Psoas muscle (tissue), 8 donors: ENCODE results near the gene MATN3. TPM values are rescaled to one million over a fixed set of nuclear protein-coding genes. Genes with fewer than 3 reads are reported as not detected.
A peak's percentile ranks its signal among the peaks of the same experiment; 100 is the strongest.

ENCODE experiments used
- ATAC-seq, 4 donors: fragments of 200-7000 bp; cut with Tn5 transposase; one replicate each; pipeline ENCODE4 v1.9.1; 2020; ENCODE audit warnings: moderate library complexity in 3 of 4, mild to moderate bottlenecking in 2 of 4
- DNase-seq, 2 donors: peaks; one replicate each; pipeline ENCODE4 v3.0.0-alpha.2; 2020
- H3K27ac ChIP-seq: fragments of 200-600 bp; one replicate; pipeline ENCODE4 v1.8.0; 2022
- H3K27me3 ChIP-seq, 3 donors: fragments of 200-600 bp in 1 of 3; one replicate each; pipeline versions ENCODE4 v1.6.1 to v1.8.0; 2013 to 2022; ENCODE audit warnings: low read length in 2 of 3, mild to moderate bottlenecking in 2 of 3, moderate library complexity in 1 of 3; ENCODE audit not compliant: insufficient read depth in 3 of 3
- H3K36me3 ChIP-seq, 2 donors: fragments of 200-600 bp in 1 of 2; one replicate each; pipeline versions ENCODE4 v1.6.1 to v1.8.0; 2013 to 2022; ENCODE audit warnings: low read depth in 1 of 2, mild to moderate bottlenecking in 1 of 2, moderate library complexity in 1 of 2; ENCODE audit not compliant: insufficient read depth in 1 of 2
- H3K4me1 ChIP-seq: fragments of 200-600 bp; one replicate; pipeline ENCODE4 v1.8.0; 2022
- H3K4me3 ChIP-seq: fragments of 200-600 bp; one replicate; pipeline ENCODE4 v1.8.0; 2022; ENCODE audit warnings: mild to moderate bottlenecking
- H3K9me3 ChIP-seq: fragments of 200-600 bp; one replicate; pipeline ENCODE4 v1.8.0; 2022
- WGBS, 3 donors: extraction: QIAGEN DNeasy Blood & Tissue Kit; methylation state at CpG; one replicate each; pipeline versions ENCODE4 v1.1.6 to v1.1.7; 2013; 5-methylcytosine and 5-hydroxymethylcytosine counted together
- intact Hi-C, 2 donors: fragments of 100-400 bp; cut with DNase I; formaldehyde crosslinking; loops; one replicate each; pipeline versions ENCODE4 v1.11.0 to v1.14.2; 2022
- long read RNA-seq, 2 donors: library from polyadenylated mRNA; unstranded; transcript quantifications; one replicate each; pipeline ENCODE4 v2.0.0, GENCODE V29; 2021
- polyA plus RNA-seq, 3 donors: library from polyadenylated mRNA; stranded (reverse); fragments of 200-250 nt; gene quantifications; one replicate each; pipeline ENCODE4 v1.2.3, GENCODE V29; 2013
- total RNA-seq, 4 donors: library from RNA; stranded (reverse); fragmentation: NEBNext Ultra II Directional in 2 of 4; extraction: Animal tissue kit (Norgen Biotek cat#: 25700) in 2 of 4; gene quantifications; one replicate each; pipeline versions ENCODE4 v1.2.1 to v1.2.4, GENCODE V29; 2021 to 2023
- TF ChIP-seq, protein P1 (sequence below): fragments of 200-600 bp; IDR thresholded peaks from one replicate; pipeline ENCODE4 v1.8.0; 2022; ENCODE audit warnings: antibody characterized with exemption
- donor health status: healthy with polysubstance abuse.
- donor health status: DM: no; HTN: no; CAD: no; lungs with moderate emphysema.
- donor health status: Bipolar disorder and iron deficiency.
- donor health status: healthy.
- donor health status: DM: yes; HTN: yes; CAD: no.
- donor health status: DM: no; HTN: no; CAD: no.
- donor health status: DM: no; HTN: no; CAD: no.
- donor health status: DM: yes; HTN: yes; CAD: no.

The MATN3 gene, protein sequence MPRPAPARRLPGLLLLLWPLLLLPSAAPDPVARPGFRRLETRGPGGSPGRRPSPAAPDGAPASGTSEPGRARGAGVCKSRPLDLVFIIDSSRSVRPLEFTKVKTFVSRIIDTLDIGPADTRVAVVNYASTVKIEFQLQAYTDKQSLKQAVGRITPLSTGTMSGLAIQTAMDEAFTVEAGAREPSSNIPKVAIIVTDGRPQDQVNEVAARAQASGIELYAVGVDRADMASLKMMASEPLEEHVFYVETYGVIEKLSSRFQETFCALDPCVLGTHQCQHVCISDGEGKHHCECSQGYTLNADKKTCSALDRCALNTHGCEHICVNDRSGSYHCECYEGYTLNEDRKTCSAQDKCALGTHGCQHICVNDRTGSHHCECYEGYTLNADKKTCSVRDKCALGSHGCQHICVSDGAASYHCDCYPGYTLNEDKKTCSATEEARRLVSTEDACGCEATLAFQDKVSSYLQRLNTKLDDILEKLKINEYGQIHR
- under 1 TPM in 2 of 4 donors, not detected in 2; 0.15 to 0.78 TPM for total RNA-seq
- under 1 TPM; 0.20 to 0.40 (median 0.25) TPM for polyA plus RNA-seq
- long read RNA-seq, donor 1: 0 reads
- long read RNA-seq, donor 2, partial matches to known transcripts: 0 of 1 reads
- long read RNA-seq, donor 2, other reads (novel, unspliced or antisense): 0 of 1 reads

- Histone ChIP-seq H3K9me3 (no peaks in the 10 kb centered on the region), H3K27ac (peak within 1 kb of the TSS; percentile 36), H3K36me3 (no peaks in the 10 kb centered on the region), H3K4me1 (peaks cover 3% of the 10 kb centered on the region), H3K4me3 (peak within 1 kb of the TSS; percentile 64), H3K27me3 (peaks cover 0 to 25% (median 7%) of the 10 kb centered on the region in 3 donors)
- intact Hi-C loops: no loop called here
- 1% methylated on average over 56 to 87 of the region's 87 CpGs for WGBS, 3 donors
- DNase-seq (peak; percentile 43 to 58), ATAC-seq (peak; percentile 57 to 79 (median 71))
- TF ChIP-seq, protein P1, sequence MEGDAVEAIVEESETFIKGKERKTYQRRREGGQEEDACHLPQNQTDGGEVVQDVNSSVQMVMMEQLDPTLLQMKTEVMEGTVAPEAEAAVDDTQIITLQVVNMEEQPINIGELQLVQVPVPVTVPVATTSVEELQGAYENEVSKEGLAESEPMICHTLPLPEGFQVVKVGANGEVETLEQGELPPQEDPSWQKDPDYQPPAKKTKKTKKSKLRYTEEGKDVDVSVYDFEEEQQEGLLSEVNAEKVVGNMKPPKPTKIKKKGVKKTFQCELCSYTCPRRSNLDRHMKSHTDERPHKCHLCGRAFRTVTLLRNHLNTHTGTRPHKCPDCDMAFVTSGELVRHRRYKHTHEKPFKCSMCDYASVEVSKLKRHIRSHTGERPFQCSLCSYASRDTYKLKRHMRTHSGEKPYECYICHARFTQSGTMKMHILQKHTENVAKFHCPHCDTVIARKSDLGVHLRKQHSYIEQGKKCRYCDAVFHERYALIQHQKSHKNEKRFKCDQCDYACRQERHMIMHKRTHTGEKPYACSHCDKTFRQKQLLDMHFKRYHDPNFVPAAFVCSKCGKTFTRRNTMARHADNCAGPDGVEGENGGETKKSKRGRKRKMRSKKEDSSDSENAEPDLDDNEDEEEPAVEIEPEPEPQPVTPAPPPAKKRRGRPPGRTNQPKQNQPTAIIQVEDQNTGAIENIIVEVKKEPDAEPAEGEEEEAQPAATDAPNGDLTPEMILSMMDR: no peak
Observed at GRCh38 chr2:20012282-20013125, at the start of gene MATN3. MATN3 (minus strand) TSS chr2:20012668; CDS start chr2:20012631, 37 bp downstream.

GRCh38 chr2:20061940-20062339, 49.5 kb upstream of the MATN3 start:
- Histone ChIP-seq H3K36me3 (no peaks in the 10 kb centered on the region), H3K27ac (no peak overlapping the region), H3K9me3 (no peaks in the 10 kb centered on the region), H3K4me3 (no peak overlapping the region), H3K27me3 (no peaks in the 10 kb centered on the region), H3K4me1 (no peaks in the 10 kb centered on the region)
- TF ChIP-seq, protein P1: no peak
- DNase-seq (no peak), ATAC-seq (no peak)
- WGBS, 3 donors: 96 to 100% (median 96%) methylated on average over 4 to 5 of the region's 5 CpGs
- intact Hi-C loops: no loop called here

DNA sequence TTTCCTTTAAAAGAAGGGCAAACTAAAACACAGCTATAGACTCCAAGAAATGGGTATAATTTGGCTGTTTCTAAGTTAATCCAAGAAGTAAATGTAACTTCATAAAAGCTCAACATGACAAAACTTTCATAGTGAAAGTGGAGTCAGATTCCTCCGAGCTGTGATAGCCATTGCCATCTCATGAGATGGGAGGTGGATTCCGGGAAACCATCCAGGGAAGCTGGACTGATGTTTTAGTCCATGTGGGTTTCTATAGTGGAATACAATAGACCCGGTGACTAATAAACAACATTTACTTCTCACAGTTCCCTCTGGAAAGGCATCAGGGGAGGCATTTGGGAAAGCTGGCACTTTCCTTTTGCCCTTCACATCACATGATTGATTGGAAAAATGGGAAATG, 49.0 kb upstream of the MATN3 start:
- ATAC-seq (no peak), DNase-seq (no peak)
- TF ChIP-seq, protein P1: no peak
- Histone ChIP-seq H3K4me3 (no peak overlapping the region), H3K9me3 (no peaks in the 10 kb centered on the region), H3K4me1 (no peaks in the 10 kb centered on the region), H3K36me3 (no peaks in the 10 kb centered on the region), H3K27me3 (no peaks in the 10 kb centered on the region), H3K27ac (no peak overlapping the region)
- intact Hi-C loops: no loop called here
- 57 to 69% (median 66%) methylated on average over 3 of the region's 3 CpGs for WGBS, 3 donors

DNA sequence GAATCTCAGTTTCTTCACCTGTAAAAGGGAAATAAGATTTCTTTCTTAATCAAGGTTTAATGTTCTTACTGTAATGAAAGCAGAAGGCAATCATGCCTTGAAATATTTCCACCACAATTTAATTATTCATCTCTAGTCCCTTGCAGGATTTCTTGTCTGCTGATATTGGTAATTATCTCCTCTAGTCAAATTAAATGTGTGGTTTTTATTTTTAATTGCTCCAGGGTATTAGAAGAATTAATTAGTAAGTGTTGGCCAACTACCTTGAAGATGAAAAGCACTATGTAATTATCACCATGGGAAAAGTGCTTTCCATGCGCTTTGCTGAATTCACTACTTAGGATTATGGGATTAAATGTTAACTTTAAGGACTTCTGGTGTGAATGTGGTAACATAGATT, 47.6 kb upstream of the MATN3 start:
- TF ChIP-seq, protein P1: no peak
- intact Hi-C loops: no loop called here

More for the DNA sequence above, 47.6 kb upstream of the MATN3 start:
- H3K4me3 ChIP-seq: no peak overlapping the region
- 98 to 100% (median 99%) methylated on average over 1 of the region's 1 CpG for WGBS, 3 donors
- DNase-seq: no peak
- ATAC-seq: no peak
- no peaks in the 10 kb centered on the region for H3K4me1 ChIP-seq
- no peak overlapping the region for H3K27ac ChIP-seq
- H3K36me3 ChIP-seq: no peaks in the 10 kb centered on the region
- H3K9me3 ChIP-seq: no peaks in the 10 kb centered on the region
- H3K27me3 ChIP-seq: no peaks in the 10 kb centered on the region
